Measurements from ENCODE around the gene FAM114A2.

DNA sequence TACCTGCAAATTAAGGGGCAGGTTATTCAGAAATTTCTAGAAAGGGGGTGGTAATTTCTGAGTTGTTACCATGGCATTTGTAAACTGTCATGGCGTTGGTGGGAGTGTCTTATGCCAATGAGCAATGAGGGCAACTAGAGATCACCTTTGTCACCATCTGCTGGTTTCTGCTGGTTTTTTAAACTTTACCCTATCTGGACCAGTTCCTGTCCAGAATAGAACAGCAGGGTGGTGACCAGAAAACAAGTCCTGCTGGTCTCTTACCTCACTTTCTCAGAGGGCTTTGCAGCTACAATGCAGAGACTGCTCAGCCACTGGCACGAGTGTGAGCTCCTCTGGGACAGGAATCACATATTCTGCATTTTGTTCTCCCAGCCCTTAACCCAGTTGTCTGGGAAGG lies 51.4 kb downstream of the FAM114A2 start:
- TF ChIP-seq, protein P1, sequence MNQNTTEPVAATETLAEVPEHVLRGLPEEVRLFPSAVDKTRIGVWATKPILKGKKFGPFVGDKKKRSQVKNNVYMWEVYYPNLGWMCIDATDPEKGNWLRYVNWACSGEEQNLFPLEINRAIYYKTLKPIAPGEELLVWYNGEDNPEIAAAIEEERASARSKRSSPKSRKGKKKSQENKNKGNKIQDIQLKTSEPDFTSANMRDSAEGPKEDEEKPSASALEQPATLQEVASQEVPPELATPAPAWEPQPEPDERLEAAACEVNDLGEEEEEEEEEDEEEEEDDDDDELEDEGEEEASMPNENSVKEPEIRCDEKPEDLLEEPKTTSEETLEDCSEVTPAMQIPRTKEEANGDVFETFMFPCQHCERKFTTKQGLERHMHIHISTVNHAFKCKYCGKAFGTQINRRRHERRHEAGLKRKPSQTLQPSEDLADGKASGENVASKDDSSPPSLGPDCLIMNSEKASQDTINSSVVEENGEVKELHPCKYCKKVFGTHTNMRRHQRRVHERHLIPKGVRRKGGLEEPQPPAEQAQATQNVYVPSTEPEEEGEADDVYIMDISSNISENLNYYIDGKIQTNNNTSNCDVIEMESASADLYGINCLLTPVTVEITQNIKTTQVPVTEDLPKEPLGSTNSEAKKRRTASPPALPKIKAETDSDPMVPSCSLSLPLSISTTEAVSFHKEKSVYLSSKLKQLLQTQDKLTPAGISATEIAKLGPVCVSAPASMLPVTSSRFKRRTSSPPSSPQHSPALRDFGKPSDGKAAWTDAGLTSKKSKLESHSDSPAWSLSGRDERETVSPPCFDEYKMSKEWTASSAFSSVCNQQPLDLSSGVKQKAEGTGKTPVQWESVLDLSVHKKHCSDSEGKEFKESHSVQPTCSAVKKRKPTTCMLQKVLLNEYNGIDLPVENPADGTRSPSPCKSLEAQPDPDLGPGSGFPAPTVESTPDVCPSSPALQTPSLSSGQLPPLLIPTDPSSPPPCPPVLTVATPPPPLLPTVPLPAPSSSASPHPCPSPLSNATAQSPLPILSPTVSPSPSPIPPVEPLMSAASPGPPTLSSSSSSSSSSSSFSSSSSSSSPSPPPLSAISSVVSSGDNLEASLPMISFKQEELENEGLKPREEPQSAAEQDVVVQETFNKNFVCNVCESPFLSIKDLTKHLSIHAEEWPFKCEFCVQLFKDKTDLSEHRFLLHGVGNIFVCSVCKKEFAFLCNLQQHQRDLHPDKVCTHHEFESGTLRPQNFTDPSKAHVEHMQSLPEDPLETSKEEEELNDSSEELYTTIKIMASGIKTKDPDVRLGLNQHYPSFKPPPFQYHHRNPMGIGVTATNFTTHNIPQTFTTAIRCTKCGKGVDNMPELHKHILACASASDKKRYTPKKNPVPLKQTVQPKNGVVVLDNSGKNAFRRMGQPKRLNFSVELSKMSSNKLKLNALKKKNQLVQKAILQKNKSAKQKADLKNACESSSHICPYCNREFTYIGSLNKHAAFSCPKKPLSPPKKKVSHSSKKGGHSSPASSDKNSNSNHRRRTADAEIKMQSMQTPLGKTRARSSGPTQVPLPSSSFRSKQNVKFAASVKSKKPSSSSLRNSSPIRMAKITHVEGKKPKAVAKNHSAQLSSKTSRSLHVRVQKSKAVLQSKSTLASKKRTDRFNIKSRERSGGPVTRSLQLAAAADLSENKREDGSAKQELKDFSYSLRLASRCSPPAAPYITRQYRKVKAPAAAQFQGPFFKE (tag by site-specific recombination; IDR thresholded peaks at IDR 0.05; ENCODE audit: borderline replicate concordance) = no peak
- TF ChIP-seq TCF7L2 (IDR thresholded peaks at IDR 0.05; ENCODE audit: borderline replicate concordance, low read depth, low read length) = no peak
- TF ChIP-seq CTCF (tag by site-specific recombination; IDR thresholded peaks at IDR 0.05) = no peak
- no peak for TF ChIP-seq ZNF426 (tag by site-specific recombination; IDR thresholded peaks at IDR 0.05)
- no peak for TF ChIP-seq ZFP3 (tag by site-specific recombination; IDR thresholded peaks at IDR 0.05; ENCODE audit: low read depth)
- TF ChIP-seq ZNF274 (IDR thresholded peaks at IDR 0.05; ENCODE audit: low read length) = no peak
- no peak for TF ChIP-seq ZNF274 (tag by site-specific recombination; IDR thresholded peaks at IDR 0.05; ENCODE audit: borderline replicate concordance)
- TF ChIP-seq, protein P2, sequence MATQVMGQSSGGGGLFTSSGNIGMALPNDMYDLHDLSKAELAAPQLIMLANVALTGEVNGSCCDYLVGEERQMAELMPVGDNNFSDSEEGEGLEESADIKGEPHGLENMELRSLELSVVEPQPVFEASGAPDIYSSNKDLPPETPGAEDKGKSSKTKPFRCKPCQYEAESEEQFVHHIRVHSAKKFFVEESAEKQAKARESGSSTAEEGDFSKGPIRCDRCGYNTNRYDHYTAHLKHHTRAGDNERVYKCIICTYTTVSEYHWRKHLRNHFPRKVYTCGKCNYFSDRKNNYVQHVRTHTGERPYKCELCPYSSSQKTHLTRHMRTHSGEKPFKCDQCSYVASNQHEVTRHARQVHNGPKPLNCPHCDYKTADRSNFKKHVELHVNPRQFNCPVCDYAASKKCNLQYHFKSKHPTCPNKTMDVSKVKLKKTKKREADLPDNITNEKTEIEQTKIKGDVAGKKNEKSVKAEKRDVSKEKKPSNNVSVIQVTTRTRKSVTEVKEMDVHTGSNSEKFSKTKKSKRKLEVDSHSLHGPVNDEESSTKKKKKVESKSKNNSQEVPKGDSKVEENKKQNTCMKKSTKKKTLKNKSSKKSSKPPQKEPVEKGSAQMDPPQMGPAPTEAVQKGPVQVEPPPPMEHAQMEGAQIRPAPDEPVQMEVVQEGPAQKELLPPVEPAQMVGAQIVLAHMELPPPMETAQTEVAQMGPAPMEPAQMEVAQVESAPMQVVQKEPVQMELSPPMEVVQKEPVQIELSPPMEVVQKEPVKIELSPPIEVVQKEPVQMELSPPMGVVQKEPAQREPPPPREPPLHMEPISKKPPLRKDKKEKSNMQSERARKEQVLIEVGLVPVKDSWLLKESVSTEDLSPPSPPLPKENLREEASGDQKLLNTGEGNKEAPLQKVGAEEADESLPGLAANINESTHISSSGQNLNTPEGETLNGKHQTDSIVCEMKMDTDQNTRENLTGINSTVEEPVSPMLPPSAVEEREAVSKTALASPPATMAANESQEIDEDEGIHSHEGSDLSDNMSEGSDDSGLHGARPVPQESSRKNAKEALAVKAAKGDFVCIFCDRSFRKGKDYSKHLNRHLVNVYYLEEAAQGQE (tag by site-specific recombination; IDR thresholded peaks at IDR 0.05) = no peak
- no peak for TF ChIP-seq BCL6B (tag by site-specific recombination; IDR thresholded peaks at IDR 0.05)
- no peak for TF ChIP-seq ZNF548 (tag by site-specific recombination; IDR thresholded peaks at IDR 0.05)
- TF ChIP-seq ZBTB7A (tag by site-specific recombination; IDR thresholded peaks at IDR 0.05; ENCODE audit: low read depth) = no peak
- no peak for TF ChIP-seq SP2 (tag by site-specific recombination; IDR thresholded peaks at IDR 0.05)
- TF ChIP-seq ZNF560 (tag by site-specific recombination; IDR thresholded peaks at IDR 0.05; ENCODE audit: borderline replicate concordance) = no peak
- TF ChIP-seq, protein P3, sequence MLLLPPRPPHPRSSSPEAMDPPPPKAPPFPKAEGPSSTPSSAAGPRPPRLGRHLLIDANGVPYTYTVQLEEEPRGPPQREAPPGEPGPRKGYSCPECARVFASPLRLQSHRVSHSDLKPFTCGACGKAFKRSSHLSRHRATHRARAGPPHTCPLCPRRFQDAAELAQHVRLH (tag by site-specific recombination; IDR thresholded peaks at IDR 0.05) = no peak
